ENCODE measurements around the gene PXDN.
"Not testable (repeated sequence)": the region's sequence is repeated elsewhere in the genome, so short reads cannot be mapped to it uniquely, and the experiment has no call there.

PXDN gene

DNA sequence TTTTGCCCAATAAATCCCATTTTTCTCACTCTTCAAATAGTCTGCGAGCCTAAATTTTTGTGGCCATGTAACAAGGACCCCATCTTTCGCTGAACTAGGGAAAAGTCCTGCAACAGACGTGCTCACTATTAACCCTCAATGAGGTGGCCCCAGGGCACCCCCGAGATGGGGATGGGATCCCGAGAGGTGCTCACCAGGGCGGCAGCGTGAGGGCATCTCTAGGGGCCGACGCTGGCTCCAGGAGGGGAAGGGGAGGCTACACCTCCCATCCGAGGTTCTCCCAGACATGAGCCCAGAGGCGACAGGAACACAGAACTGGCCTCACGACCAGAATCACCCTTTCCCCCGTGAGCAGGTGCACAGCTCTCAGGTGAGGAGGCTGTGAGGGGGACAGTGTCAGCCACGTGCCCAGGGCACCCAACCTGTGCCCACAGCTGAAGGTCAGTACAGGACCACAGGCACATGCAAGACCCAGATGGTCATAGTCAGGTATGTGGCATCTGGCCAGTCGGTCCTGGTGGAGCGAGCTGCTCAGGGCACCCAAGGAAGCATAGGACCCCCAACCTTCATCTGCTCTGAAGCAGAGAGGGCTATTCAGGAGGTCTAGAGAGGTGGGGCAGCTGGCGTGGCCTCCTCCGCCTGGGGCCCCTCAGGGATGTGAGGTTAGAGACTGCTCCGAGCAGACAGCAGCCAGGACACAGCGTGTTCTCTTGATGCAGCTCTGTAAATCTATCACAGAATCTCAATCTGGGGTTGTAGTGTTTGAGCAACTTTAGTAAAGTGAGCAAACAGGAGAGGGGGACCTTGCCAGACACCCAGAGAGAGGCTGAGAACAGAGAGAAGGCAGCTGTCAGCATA is 62.8 kb downstream of the PXDN start:
- DNase-seq (ENCODE audit: low spot score), result no peak

DNA sequence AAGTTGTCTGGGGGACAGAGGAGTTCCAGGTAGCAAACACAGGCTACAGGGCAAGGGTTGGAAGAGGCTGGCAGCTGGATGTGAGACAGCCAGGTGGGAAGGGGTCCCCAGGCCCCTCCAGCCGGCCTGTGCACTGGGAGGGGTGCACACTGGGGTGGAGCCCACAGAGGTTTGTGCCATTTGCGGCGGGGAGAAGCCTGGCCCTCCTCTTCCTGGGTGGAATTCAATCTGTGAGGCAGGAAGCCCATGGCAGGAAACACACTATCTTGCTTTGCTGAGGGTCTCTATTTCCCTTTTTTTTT is 63.3 kb downstream of the PXDN start:
- DNase-seq (ENCODE audit: low spot score), result no peak

- DNase-seq (ENCODE audit: low spot score), result no peak
Observed at GRCh38 chr2:1680222-1681016, 63.9 kb downstream of the PXDN start.

DNA sequence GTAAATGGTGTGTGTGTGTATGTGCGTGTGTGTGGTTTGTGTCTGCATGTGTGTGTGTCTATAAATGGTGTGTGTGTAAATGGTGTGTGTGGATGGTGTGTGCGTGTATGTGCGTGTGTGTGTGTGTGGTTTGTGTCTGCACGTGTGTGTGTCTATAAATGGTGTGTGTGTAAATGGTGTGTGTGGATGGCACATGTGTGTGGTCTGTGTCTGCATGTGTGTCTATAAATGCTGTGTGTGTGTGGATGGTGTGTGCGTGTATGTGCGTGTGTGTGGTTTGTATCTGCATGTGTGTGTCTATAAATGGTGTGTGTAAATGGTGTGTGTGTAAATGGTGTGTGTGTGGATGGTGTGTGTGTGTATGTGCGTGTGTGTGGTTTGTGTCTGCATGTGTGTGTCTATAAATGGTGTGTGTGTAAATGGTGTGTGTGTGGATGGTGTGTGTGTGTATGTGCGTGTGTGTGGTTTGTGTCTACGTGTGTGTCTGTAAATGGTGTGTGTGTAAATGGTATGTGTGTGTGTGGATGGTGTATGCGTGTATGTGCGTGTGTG is 64.8 kb downstream of the PXDN start:
- not testable (repeated sequence) for DNase-seq (ENCODE audit: low spot score)

GRCh38 chr2:1679065-1679464 is 65.2 kb downstream of the PXDN start:
- not testable (repeated sequence) for DNase-seq (ENCODE audit: low spot score)

DNA sequence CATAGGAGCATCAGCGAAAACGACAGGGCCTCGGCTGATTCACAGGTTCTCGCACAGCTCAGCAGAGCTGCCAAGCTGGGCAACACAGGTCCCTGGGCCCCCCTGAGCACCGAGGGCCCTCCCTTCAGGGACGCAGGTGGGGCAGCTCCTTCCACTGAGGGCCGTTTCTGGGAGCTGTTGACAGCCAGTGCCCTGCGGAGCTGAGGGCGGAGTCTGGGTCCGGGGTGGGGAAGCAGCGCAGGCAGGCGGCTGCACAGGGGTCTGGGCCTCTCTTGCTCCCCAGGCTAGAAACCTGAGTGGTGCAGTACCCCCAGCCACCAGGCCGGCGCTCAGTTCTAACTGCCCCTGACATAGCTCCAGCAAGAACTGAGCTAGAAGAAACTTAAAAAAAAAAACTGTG is 65.7 kb downstream of the PXDN start:
- no peak for DNase-seq (ENCODE audit: low spot score)

DNA sequence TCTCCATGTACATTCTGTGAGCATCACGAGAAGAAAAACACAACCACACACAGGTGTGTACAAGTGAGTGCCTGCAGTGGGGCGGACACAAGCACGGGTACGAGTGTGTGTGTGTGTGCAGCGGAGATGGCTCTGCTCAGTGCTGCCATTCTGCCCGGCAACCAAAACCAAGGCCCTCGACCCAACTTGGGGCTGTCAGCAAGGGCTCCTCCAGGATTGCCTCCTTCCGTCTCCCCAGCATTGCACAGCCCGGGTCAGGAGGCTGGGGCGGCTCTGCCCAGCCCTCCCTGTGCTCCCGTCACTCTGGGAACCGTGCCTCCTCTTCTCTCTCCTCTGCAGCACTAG is 66.5 kb downstream of the PXDN start:
- no peak for DNase-seq (ENCODE audit: low spot score)

GRCh38 chr2:1676913-1677820 is 67.1 kb downstream of the PXDN start:
- DNase-seq (ENCODE audit: low spot score), result no peak

DNA sequence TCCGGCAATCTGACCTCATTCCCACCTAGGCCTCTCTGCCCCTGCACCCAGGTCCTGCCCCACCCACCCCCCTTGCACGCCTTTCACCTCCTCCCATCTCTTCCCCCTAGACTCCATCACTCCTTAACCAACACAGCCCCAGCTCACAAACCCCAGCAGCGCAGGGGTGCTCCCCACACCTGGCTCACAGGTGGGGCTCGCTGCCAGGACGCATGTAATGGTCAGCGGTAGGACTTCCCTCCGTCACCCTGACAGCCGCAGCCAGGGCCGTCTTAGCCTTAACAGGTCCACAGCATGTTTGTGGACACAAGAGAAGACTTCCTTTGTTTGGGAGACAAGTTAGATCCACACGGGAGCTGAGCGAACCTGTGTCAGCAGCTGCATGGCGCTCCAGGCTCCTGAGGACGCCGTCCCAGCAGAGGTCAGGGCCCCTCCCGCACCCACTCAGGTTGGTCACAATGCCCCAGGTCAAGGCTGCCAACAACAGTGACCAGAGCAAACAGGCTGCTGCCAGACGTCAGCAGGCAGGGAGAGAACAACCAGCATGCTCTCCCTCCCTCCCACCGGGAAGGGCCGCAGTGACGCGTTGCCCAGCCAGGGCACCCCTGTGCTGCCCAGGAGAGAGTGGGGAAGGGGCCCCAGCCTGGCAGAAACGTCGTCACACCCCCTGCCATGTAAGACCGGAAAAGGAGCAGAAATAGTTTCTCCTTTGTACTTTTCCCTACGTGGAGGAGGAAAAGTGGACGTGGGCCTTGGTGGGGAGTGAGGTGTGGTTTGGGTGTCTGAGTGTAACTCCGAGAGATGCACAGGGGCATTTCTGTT is 68.0 kb downstream of the PXDN start:
- no peak for DNase-seq (ENCODE audit: low spot score)

DNA sequence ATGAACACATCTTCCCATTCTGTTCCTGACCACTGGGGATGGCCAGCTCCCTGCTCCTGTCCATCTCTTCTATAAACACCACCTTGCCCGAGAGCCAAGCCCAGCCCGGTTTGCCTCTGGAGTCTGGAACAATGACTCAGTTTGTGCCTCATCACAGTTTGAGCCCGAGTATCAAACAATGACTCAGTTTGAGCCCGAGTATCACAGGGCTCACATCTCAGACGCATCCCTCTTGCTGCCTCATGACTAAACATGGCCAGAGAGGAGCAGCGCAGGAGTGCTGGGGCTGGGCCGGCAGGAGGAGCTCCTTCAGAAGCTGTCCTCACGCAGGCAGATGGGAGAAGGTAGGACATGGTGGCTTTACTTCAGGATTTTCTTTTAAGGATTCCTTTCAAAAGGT is 68.7 kb downstream of the PXDN start:
- DNase-seq (ENCODE audit: low spot score), result no peak

- no peak for DNase-seq (ENCODE audit: low spot score)
Observed at GRCh38 chr2:1674766-1675397, 69.4 kb downstream of the PXDN start.

GRCh38 chr2:1674276-1674675 is 70.0 kb downstream of the PXDN start:
- DNase-seq (ENCODE audit: low spot score), result no peak

DNA sequence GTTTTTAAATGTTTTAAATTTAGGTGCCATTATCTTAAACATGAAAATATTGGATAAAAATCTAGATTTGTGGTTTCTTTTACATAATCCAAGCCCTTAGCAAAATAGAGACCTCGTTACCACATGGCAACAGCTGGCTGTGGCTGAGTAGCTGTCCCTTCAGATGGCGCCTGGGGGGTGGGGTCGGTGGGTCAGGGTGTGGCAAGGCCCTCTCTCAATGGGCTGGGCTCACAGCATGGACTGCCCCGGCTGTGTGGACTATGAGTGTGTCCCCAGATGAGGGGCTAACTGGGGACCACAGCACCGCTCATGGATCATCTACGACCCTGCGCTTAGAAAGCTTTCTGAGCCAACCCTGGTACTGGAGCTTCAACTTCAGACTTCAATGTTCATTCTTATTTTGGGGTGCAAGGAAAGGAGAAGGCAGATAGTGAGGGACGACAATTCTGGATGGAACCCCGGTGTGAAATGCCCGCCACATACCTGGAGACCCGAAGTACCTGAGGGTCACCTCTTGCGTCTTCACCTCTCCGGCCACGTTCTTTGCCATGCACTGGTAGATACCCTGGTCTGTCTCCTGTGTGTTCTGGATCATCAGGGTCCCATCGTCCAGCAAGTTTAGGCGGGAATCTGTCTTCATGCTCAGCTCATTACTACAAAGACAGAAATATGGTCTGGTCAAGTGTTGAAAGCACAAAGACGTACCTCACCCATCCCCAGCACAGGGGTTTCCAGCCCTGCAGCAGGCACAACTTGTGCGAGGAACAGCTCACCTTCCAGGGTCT is 71.0 kb downstream of the PXDN start:
- no peak for DNase-seq (ENCODE audit: low spot score)

- DNase-seq (ENCODE audit: low spot score), result no peak
Observed at GRCh38 chr2:1672738-1673137, 71.6 kb downstream of the PXDN start.

- no peak for DNase-seq (ENCODE audit: low spot score)
Observed at GRCh38 chr2:1671916-1672315, 72.4 kb downstream of the PXDN start.

- DNase-seq (ENCODE audit: low spot score), result no peak
Observed at GRCh38 chr2:1670636-1671035, 73.7 kb downstream of the PXDN start.

GRCh38 chr2:1665761-1666505 is 78.4 kb downstream of the PXDN start:
- DNase-seq (ENCODE audit: low spot score), result no peak

DNA sequence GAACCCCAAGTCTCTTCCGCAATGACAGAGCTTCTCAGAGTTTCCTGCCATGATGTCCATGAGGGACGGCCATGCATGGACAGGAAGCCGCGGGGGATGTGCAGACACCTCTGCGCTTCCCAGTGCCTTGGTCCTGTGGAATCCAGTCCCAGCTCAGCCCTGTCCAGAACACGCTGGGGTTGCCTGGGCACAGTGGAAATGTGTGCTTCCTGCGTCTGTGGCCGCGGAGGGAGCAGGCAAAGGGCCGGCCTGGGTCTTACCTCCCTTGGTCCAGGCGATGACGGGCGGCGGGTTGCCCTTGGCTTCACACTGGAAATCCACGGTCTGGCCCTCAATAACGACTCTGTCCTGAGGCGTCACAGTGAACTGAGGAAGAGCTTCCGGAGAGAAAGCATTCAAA is 79.6 kb downstream of the PXDN start:
- no peak for DNase-seq (ENCODE audit: low spot score)

DNA sequence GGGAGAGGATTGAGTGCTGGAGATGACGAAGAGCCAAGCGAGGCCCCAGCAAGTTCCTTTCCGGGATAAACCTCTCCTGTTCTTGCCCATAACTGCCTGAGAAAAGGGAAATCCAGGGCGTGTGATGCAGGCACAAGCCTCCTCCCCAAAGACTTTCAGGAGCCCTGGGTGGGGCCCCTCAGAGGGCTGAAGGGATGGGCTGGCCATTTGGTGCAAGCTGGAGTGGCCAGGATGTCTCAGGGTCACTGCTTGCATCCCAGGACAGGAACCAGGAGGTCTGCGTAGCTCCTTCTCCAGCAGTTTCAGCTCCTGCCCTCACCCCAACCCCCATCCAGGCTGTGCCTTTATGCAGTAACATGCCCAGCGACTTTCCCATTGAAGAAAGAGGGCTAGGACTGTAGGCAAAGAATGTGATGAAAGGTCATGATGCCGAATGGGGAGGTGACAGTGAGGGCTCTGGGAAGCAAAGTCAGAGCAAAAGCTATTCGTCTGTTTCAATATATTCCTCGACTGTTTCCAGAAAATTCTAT is 80.2 kb downstream of the PXDN start:
- DNase-seq (ENCODE audit: low spot score), result no peak
